Ramos (cell line): ENCODE measurements around the gene PRSS12.
"Not testable (repeated sequence)": the region's sequence is repeated elsewhere in the genome, so short reads cannot be mapped to it uniquely, and the experiment has no call there.

Experiments
- in situ Hi-C: fragments of 300-500 bp; cut with MboI; formaldehyde crosslinking; loops from one replicate; pipeline ENCODE4 v1.14.3; 2022; ENCODE audit warnings: low sequenced_read_pairs; ENCODE audit not compliant: unreplicated experiment

The PRSS12 gene

GRCh38 chr4:118279920-118280432, 72.8 kb downstream of the PRSS12 start:
- in situ Hi-C loops: no loop called here

GRCh38 chr4:118279328-118279727, 73.5 kb downstream of the PRSS12 start:
- in situ Hi-C loops: no loop called here

- in situ Hi-C loops: no loop called here
Observed at GRCh38 chr4:118278473-118279274, 74.1 kb downstream of the PRSS12 start.

- in situ Hi-C loops: no loop called here
Observed at GRCh38 chr4:118277243-118277642, 75.6 kb downstream of the PRSS12 start.

GRCh38 chr4:118276580-118276979, 76.2 kb downstream of the PRSS12 start:
- in situ Hi-C loops: no loop called here

- in situ Hi-C loops: no loop called here
Observed at GRCh38 chr4:118273642-118274041, 79.2 kb downstream of the PRSS12 start.

GRCh38 chr4:118271788-118272187, 81.0 kb downstream of the PRSS12 start:
- in situ Hi-C loops: no loop called here

- in situ Hi-C loops: no loop called here
Observed at GRCh38 chr4:118270492-118270891, 82.3 kb downstream of the PRSS12 start.

GRCh38 chr4:118268780-118269179, 84.0 kb downstream of the PRSS12 start:
- in situ Hi-C loops: no loop called here

GRCh38 chr4:118266145-118266496, 86.7 kb downstream of the PRSS12 start:
- in situ Hi-C loops: not testable (repeated sequence)

- in situ Hi-C loops: no loop called here
Observed at GRCh38 chr4:118265312-118266144, 87.3 kb downstream of the PRSS12 start.

GRCh38 chr4:118264096-118264495, 88.7 kb downstream of the PRSS12 start:
- in situ Hi-C loops: no loop called here

GRCh38 chr4:118260309-118260708, 92.5 kb downstream of the PRSS12 start:
- in situ Hi-C loops: no loop called here

GRCh38 chr4:118259111-118259510, 93.7 kb downstream of the PRSS12 start:
- in situ Hi-C loops: no loop called here

- in situ Hi-C loops: no loop called here
Observed at GRCh38 chr4:118254368-118254767, 98.4 kb downstream of the PRSS12 start.

- in situ Hi-C loops: no loop called here
Observed at GRCh38 chr4:118249890-118250289, 102.9 kb downstream of the PRSS12 start.

- in situ Hi-C loops: no loop called here
Observed at GRCh38 chr4:118237531-118237930, 115.3 kb downstream of the PRSS12 start.

GRCh38 chr4:118235566-118236120, 117.2 kb downstream of the PRSS12 start:
- in situ Hi-C loops: no loop called here
